ENCODE results near the gene SUPT6H. TPM values are rescaled to one million over a fixed set of nuclear protein-coding genes. Genes with fewer than 3 reads are reported as not detected.
A peak's percentile ranks its signal among the peaks of the same experiment; 100 is the strongest.

SUPT6H gene
- total and polyA plus RNA-seq, 9 of the 15 experiments (the other 6 are each of a cell fraction or from before 2014, with no cell fraction given): 1.7 to 77.7 (median 49.2) TPM

DNA sequence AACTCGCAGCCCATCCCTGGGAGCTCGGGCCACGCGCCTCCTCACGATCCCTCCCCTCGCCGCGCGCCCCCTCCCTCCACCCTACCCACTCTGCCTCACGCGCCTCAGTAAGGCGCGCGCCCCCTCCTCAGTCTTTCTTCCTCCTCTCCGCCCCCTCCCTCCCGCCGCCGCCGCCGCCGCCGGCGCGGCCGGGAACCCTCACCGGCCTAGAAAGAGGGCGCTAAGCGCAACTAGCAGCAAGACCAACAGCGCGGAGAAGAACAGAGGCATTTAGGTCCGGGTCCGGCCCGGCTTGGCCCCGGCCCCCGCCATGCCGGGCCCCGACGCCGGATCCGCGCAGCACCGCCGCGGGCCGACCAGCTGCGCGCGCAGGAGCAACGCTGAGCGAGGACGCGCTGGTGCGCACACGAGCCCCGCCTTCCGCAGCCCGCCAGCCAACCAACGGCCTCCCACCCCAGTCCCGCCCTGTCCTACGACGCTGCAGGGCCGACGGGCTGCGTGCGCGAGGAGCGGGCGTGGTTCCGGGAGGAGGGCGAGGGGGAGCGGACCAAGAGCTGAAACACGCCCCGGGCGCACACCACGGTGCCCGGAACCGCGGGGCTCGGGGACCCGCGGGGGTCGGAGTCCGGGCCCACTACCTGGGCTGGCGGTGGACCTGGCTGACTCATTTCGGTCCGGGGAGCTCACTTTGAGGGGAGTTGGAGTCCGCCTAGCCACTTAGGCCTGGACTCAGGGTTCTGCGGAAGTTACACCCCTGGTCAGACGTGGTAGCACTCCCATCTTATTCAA lies 17.0 kb upstream of the SUPT6H start, which contains the start of gene BLTP2 (continued):
- TF ChIP-seq XRCC5 (IDR thresholded peaks at IDR 0.05; ENCODE audit: low read depth, low read length) (0 out of 2 replicates have a peak, but pooled peaks have one; percentile 15), NR1H2 (CRISPR knock-in tag; IDR thresholded peaks at IDR 0.05) (no peak), MGA (IDR thresholded peaks at IDR 0.05) (peak; percentile 46; the same call in 1 of the 2 replicates), ZKSCAN3 (CRISPR knock-in tag; IDR thresholded peaks at IDR 0.05) (no peak), ZBTB17 (CRISPR knock-in tag; IDR thresholded peaks at IDR 0.05) (no peak), ZEB2 (IDR thresholded peaks at IDR 0.05) (peak; percentile 79), NR3C1 (CRISPR knock-in tag; IDR thresholded peaks at IDR 0.05) (no peak), RBM22 (IDR thresholded peaks at IDR 0.05; ENCODE audit: low read depth, low read length, poor library complexity, severe bottlenecking) (peak; percentile 77), ASH1L (IDR thresholded peaks at IDR 0.05; ENCODE audit: borderline replicate concordance, low read depth, partially characterized antibody) (no peak), MXI1 (IDR thresholded peaks at IDR 0.05; ENCODE audit: low read depth, low read length) (peak; percentile 76), SRSF9 (IDR thresholded peaks at IDR 0.05; ENCODE audit: borderline replicate concordance, low read depth, low read length) (no peak)
- TF ChIP-seq, protein P1, sequence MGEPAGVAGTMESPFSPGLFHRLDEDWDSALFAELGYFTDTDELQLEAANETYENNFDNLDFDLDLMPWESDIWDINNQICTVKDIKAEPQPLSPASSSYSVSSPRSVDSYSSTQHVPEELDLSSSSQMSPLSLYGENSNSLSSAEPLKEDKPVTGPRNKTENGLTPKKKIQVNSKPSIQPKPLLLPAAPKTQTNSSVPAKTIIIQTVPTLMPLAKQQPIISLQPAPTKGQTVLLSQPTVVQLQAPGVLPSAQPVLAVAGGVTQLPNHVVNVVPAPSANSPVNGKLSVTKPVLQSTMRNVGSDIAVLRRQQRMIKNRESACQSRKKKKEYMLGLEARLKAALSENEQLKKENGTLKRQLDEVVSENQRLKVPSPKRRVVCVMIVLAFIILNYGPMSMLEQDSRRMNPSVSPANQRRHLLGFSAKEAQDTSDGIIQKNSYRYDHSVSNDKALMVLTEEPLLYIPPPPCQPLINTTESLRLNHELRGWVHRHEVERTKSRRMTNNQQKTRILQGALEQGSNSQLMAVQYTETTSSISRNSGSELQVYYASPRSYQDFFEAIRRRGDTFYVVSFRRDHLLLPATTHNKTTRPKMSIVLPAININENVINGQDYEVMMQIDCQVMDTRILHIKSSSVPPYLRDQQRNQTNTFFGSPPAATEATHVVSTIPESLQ (CRISPR knock-in tag; IDR thresholded peaks at IDR 0.05): 0 out of 2 replicates have a peak, but pooled peaks have one; percentile 81
- TF ChIP-seq, protein P2, sequence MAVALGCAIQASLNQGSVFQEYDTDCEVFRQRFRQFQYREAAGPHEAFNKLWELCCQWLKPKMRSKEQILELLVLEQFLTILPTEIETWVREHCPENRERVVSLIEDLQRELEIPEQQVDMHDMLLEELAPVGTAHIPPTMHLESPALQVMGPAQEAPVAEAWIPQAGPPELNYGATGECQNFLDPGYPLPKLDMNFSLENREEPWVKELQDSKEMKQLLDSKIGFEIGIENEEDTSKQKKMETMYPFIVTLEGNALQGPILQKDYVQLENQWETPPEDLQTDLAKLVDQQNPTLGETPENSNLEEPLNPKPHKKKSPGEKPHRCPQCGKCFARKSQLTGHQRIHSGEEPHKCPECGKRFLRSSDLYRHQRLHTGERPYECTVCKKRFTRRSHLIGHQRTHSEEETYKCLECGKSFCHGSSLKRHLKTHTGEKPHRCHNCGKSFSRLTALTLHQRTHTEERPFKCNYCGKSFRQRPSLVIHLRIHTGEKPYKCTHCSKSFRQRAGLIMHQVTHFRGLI (CRISPR knock-in tag; IDR thresholded peaks at IDR 0.05): no peak

Data from K562 (cell line).